Articular chondrocyte of knee joint (primary cell): ENCODE measurements around the gene BANP. TPM values are rescaled to one million over a fixed set of nuclear protein-coding genes. Genes with fewer than 3 reads are reported as not detected.

ENCODE experiments used
- small RNA-seq: library from RNA; depleted of rRNA; stranded (forward); fragments of <200 nt; gene quantifications from one replicate; pipeline ENCODE3, GENCODE V24; 2012
- total RNA-seq: library from RNA; depleted of rRNA; stranded (reverse); fragments of >200 nt; gene quantifications from 2 replicates; pipeline ENCODE4 v1.2.3, GENCODE V29; 2012

The BANP gene
- total RNA-seq = 17.0 and 19.5 TPM in 2 replicates

GRCh38 chr16:87950765-87951551 is at the start of gene BANP:
TSS of gene BANP (plus strand) at chr16:87951434. CDS start at chr16:87975116, 23,682 bp downstream.

GRCh38 chr16:87936375-87937230 is 14.6 kb upstream of the BANP start, which contains the start of gene CA5A:
TSS of gene CA5A (minus strand) at chr16:87936529. CDS start at chr16:87936450, 79 bp downstream.

Small RNA genes within 50 kb of the gene (small RNA-seq; reads per million reads assigned to genes)
- gene AC127455.1 = not detected

Other genes with a start within 250 kb of the BANP start
- gene KLHDC4, start 185.4 kb upstream of the BANP start, total RNA-seq = 14.6 and 21.2 TPM in 2 replicates
- 14.7 and 52.9 TPM in 2 replicates for gene SLC7A5, start 81.9 kb upstream of the BANP start, total RNA-seq
- not detected in 2 replicates for gene CA5A, start 14.9 kb upstream of the BANP start, total RNA-seq